Esophagus muscularis mucosa (tissue), 4 donors: ENCODE data around the gene SMIM15.

Experiments used
- CTCF ChIP-seq, 3 experiments: fragments of 200-600 bp in 2 of 3; fragments of 450-650 bp in 1 of 3; sonication (generic) in 2 of 3; IDR thresholded peaks; one replicate each; pipeline ENCODE4 v1.5.1; 2017 to 2019; ENCODE audit warnings: antibody characterized with exemption in 3 of 3, mild to moderate bottlenecking in 2 of 3, moderate library complexity in 1 of 3
- EP300 ChIP-seq: sonication (generic); formaldehyde crosslinking; IDR thresholded peaks from one replicate; pipeline ENCODE4 v1.6.1; 2017; ENCODE audit warnings: antibody characterized with exemption
- POLR2A ChIP-seq: fragments of 450-650 bp; IDR thresholded peaks from one replicate; pipeline ENCODE4 v1.6.1; 2017; ENCODE audit warnings: antibody characterized with exemption, moderate library complexity, mild to moderate bottlenecking, low read depth
- POLR2AphosphoS5 ChIP-seq, 2 donors: sonication (generic); formaldehyde crosslinking; IDR thresholded peaks; one replicate each; pipeline ENCODE4 v1.6.1; 2017; ENCODE audit warnings: antibody characterized with exemption in 2 of 2

GRCh38 chr5:61183538-61183937, 21.3 kb upstream of the SMIM15 start:
- TF ChIP-seq CTCF (IDR thresholded peaks at IDR 0.05): no peak
- TF ChIP-seq POLR2A: no peak
- no peak for TF ChIP-seq EP300
- no peak for TF ChIP-seq POLR2AphosphoS5 (IDR thresholded peaks at IDR 0.05)
